GM18511 (cell line): ENCODE measurements around the gene GSK3B.

Source experiments
- ATAC-seq: cut with Tn5 transposase; IDR thresholded peaks from one replicate; pipeline ENCODE4 v1.9.1; 2021; ENCODE audit warnings: mild to moderate bottlenecking, moderate library complexity; ENCODE audit not compliant: unreplicated experiment

The GSK3B gene

DNA sequence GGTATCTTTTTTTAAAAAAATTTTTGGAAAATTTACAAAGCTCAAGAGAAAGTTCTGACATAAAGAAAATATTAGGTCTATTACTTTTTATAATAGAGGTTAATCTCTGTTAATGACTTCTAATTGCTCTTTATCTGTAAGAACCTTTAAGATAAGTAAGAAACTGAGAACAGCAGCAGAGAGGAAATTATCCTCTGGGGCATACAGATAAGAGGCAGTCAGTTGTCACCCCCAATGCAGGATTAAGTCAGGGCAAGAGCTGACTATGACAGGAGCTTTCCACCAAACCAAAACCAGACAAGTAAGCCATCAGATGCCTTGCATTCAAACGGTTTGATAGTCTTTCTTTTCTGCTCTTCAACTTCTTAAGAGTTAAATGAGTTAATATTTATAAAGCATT, 149.0 kb downstream of the GSK3B start:
- ATAC-seq: no peak

DNA sequence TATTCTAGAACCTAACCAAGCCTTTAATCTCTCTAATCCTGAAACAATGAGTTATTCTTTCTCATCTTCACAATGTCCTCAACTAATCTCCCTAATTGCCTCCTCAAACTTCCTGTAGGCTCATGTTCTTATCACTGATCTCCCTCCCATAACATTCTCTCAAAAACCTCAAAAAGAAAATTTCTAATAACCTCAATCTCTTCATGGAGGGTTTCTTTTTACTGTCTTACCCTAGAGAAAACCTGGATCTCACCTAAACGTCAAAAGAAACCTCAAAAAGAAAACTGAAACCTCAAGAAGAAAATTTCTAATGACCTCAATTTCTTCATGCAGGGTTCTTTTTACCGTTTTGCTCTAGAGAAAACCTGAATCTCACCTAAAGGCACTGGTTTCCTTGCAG, 150.2 kb downstream of the GSK3B start:
- ATAC-seq: peak; percentile 86

DNA sequence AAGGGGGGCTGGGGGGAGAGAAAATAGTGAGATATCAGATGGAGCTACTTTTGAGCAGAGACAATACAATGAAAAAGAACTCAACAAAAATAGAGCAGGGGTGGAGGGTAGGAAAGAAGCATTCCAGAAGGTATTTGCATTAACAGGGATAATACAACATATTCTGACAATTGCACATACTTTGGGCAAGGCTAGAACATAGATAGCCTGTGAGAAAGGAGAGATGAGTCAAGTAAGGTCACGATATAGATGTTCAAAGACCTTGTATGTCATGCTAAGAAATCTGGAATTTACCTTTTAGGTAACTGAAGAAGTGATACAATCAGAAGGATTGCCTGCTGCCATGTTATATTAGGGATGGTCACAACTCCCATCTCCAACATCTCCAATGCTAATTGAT, 155.2 kb downstream of the GSK3B start:
- no peak for ATAC-seq

DNA sequence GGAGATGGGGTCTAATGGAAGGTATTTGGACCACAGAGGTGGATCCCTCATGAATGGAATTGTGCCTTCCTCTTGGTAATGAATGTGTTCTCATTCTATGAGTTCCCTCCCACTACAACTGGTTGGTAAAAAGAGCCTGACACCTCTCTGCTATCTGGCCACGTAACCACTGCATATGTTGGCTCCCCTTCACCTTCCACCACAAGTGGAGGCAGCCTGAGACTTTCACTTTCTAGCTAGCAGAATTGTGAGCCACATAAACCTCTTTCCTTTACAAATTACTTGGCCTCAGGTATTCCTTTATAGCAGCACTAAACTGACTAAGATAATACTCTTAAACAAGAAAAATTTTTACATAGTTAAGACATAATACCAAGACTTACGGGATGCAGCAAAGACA, 157.0 kb downstream of the GSK3B start:
- ATAC-seq: peak; percentile 99

DNA sequence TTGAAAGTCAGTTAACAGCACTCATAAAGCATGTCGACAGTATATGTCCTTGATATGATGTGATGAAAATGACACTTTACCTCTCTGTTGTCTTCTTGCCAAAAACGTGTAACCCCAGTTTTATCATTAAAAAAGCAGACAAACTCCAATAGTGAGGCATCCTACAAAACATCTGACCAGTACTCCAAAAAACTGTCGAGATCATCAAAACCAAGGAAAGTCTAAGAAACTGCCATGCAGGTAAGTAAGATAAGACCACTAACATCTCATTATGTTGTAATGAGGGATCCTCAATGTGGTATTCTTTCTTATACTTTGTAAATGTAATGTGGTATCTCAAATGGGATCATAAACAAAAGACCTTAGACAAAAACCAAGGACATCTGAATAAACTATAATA, 160.0 kb downstream of the GSK3B start:
- no peak for ATAC-seq

DNA sequence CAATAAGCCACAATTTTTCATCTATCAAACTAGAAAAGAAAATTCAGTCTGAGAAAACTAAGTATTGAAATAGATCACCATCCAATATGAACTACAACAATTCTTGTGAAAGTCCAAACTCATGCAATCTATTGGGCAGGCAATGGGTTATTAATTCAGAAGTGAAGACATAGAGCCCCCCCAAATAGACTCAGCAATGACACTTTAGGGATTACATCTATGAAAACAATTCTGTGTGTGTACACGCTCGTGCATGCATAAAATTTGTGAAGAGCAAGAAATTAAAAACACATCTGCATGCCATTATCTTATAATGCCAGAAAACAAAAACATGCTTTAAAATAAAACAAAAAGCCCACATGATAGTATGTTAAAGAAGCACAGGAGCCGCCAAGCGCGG, 161.0 kb downstream of the GSK3B start:
- ATAC-seq: no peak

DNA sequence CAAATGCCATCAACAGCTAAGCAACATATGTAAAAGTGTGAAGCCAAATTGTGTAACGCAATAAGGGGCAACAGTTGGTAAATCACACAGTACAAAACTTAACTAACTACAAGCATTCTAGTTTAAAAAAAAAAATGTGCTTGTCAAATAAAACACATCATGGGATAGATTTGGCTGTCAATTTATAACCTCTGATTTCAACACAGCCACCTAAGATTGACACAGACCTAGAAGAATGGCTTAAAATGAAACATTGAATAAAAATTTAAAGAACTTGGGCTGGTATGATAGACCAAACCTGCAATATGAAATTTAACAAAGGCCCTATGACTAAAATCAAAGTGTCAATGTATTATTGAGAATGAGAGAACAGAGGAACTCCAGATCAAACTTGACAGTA, 164.0 kb downstream of the GSK3B start:
- ATAC-seq: no peak

DNA sequence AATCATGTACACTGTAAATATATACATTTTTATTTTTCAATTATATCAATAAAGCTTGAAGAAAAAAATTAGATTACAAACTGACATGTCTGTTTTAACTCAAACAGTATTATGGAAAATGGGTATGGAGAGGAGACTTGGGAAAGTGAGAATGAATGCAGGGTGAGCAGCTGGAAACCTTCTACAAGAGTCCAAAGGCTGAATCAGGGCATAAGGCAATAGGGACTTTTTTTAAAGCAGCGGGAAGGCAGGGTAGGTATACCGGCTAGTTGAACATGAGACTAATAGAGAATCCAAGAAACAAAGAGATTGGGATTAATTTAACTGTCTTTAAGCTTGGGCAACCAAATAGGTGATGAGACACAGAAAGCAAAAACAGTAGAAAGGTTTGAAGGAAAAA, 167.1 kb downstream of the GSK3B start:
- ATAC-seq: no peak

DNA sequence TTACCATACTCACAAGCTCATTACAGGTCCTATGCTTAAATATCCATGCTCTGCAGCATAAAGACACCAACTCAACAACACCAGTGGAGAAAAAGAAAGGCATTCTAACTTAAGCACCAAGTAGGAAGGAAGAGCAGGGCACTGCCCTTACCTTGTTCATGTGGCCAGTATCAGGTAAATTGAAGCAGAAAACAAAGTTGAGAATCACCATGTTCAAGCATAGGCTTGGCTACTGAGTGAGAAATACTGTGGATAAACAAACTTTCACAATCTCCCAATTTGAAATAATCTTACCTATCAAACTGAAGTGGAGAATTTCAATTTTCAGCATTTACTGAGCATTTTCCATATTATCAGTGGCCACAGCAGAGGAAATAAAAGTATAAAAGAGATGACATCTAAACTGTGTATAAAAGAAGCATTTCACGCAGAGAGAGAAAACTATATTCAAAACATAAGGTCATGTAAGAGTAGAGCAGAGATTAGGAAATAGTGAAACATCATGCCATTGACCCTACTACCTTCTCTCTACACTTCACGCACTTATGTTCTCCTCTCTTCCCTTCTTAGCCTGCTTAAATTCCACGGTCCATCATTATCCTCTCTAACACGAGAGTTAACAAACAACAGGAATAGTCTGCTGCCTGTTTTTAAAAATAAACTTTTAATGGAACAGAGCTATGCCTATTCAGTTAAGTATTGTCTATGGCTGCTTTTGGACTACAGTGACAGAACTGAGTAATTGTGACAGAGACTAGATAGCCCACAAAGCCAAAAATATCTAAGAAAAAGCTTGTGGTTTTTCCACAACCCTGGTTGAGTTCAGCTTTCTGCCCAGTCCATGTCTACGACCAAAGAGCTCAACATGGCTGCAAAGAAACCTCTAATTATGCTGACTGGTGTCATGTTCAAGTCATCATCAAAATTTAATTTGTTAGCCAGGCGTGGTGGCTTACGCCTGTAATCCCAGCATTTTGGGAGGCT, 169.8 kb downstream of the GSK3B start:
- no peak for ATAC-seq

DNA sequence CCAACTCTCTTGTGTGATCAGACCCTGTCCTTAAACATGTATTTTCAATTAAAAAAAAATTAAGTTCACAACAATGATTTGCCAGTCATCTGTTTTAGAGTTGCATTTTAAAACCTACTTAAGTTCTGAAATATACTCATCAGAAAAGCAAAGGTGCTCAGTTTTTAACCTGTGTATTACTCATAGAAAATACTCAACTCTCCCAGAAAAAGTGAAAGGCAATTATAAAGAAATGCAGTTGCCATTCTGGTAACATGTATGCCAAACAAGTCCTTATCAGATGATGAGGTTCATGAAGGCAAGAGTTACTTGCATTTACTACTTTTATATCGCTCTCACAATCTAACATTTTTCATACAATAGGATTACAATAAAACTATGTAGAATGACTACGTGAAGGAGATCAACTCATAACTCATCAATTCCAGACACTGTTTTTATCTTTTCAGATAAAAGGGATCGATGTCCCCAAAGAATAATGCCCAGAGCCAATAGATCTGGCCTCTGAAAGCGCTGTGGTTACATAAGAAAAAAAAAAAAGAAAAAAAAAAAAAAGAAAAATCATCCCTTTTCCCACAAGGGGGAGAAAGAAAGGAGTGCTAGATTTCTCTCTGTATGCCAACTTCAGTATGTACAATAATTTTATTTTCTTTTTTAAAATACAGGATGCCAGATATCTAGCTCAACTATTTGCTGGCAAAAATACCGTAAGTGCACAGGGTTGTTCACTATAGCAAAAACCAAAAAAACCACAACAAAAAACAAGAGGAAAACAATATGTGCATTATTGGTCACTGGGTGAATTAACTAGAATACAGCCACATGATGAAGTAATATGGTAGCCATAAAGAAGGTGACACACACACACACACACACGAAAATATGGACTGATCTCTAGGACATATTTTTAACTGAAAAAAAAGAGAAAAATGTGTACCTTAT, 175.0 kb downstream of the GSK3B start:
- ATAC-seq: no peak

DNA sequence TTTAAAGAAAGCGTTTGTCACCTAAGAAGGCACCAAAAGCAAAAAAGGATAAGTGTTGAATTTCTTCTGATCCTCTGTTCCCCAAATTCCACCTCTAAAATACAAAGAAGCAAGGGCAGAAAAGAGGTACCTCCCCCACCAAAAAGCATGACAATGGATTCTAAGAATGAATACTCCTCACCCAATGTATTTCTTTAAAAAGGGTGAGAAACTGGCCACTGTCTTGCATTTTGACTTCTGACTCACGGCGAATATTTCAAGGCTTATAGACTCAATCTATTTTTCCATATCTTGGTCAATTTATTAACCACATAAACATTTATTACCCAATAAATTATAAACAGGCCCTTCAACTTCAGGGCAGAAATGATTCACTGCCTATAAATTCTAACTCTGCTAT, 181.2 kb downstream of the GSK3B start:
- no peak for ATAC-seq

DNA sequence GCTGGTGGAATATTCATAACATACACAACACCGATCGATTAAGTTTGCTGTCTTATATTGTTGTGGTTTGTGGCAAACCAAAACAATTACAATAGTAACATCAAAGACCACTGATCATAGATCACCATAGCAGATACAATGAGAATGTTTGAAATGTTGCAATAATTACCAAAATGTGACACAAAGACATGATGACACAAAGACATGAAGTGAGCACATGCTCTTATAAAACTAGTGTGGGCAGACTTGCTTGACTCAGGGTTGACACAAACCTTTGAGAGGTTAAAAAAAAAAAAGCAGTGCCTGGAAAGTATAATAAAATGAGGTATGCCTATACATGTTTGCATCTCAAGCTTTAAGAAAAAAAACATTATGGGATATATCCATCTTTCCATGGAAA, 182.0 kb downstream of the GSK3B start:
- ATAC-seq: peak; percentile 31

DNA sequence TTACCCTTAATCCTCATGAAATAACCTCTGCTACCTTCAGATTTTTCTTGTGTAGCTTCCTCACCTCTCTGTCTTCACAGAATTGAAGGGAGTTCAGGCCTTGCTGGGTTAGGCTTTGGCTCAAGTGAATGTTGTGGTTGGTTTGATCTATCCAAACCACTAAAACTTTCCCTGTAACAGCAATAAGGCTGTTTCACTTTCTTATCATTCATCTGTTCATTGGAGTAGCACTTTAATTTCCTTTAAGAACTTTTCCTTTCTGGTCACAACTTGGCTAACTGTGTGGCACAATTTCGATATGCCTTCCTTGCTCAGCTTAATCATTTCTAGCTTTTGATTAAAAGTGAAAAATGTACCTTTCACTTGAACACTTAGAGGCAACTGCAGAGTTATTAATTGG, 182.5 kb downstream of the GSK3B start:
- ATAC-seq: peak; percentile 69

DNA sequence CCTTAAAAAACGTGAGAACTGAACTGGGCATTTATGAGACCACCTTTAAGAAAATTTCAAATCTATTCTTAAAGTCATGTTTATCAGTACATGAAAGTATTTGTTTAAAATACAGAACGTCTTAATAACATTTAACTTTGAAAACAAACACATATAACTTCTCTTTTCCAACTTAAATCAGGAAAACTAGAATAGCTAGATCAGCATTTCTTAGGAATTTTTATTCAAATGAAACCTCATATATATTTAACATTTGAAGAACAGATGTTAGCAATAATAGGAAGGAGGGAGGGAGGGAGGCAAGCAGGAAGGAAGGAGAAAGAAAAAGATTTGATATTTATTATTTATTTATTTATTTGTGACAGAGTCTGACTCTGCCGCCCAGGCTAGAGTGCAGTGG, 192.2 kb downstream of the GSK3B start:
- no peak for ATAC-seq

DNA sequence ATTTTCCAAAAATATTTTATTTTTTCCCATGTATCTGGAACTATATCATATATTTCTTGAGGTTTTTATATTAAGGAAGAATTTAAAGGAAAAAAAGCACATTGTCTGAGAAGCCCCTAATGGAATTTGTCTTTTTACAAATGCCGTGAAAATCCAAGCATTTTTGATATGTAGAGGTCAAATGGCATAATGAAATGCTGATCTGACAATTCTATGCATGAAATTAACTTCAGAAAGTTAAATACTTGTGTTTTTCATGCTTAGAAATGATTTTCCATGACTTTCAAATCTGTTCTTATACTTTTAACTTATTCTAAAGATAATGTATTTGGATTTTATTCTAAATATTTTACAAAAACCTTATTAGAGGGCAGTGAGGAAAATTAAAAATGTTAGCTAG, 193.1 kb downstream of the GSK3B start:
- ATAC-seq: no peak

DNA sequence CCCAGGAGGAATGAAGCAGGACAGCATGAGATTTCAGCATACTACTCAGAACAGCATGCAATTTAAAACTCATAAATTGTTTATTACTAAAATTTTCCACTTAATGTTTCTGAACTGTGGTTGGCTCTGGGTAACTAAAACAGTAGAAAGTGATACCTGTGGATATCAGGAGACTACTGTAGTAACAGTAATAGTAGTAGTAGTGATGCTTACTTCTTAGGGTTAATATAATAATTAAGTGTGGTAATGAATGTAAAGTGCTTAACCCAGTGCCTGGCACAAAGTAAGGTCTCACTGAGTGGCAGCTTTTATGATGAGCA, 195.1 kb downstream of the GSK3B start:
- ATAC-seq: no peak

DNA sequence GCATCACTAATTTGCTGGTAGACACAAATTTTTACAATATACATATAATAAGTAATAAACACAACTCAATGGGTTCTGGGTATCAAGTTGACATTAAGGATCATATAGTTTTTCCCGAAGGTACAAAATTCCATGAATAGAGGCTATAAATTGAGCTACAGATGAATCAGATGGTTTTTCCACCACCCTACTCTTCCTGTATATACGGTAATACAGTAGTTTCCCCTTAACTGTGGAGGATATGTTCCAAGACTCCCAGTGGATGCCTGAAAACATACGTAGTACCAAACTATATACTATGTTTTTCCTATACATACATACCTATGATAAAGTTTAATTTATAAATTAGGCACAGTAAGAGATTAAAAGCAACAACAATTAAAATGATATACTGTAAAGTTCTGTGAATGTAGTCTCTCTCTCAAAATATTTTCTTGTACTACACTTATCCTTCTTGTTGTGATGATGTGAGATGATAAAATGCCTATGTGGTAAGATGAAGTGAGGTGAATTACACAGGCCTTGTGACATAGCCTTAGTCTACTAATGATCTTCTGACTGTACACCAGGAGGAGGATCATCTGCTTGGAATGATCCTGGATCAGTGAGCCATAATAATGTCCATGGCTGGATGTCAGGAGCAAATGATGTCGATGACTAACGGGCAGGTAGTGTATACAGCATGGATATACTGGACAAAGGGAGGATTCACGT, 195.6 kb downstream of the GSK3B start:
- ATAC-seq: no peak

DNA sequence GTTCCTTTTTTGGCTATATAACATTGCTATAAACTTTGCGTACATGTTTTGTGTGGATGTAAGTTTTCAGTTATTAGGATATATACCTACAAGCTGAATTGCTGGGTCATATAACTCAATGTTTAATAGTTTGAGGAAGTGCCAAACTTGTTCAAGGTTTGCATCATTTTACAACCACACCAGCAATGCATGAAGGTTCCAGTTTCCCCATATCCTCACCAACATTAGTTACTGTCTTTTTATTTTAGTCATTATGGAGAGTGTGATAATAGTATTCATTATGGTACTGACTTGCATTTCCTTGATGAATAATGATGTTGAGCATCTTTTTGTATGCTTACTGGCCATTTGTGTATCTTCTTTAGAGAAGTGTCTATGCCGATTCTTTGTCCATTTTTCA, 200.1 kb downstream of the GSK3B start:
- no peak for ATAC-seq

DNA sequence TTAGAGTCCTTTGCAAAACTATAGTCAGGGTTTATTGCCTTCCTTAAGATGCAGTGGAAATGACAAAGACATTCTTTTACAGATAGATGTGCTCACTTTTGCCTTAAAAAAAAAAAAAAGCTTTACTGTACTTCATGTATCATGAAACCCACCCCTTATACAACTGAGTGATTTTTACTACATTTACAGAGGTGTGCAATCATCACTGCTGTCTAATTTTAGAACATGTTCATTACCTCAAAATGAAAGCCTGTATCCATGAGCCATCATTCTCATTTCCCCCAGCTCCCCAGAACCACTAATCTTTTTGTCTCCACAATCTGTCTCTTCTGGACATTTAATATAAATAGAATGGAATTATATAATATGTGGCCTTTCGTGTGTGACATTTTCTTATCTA, 200.5 kb downstream of the GSK3B start:
- peak; percentile 47 for ATAC-seq

DNA sequence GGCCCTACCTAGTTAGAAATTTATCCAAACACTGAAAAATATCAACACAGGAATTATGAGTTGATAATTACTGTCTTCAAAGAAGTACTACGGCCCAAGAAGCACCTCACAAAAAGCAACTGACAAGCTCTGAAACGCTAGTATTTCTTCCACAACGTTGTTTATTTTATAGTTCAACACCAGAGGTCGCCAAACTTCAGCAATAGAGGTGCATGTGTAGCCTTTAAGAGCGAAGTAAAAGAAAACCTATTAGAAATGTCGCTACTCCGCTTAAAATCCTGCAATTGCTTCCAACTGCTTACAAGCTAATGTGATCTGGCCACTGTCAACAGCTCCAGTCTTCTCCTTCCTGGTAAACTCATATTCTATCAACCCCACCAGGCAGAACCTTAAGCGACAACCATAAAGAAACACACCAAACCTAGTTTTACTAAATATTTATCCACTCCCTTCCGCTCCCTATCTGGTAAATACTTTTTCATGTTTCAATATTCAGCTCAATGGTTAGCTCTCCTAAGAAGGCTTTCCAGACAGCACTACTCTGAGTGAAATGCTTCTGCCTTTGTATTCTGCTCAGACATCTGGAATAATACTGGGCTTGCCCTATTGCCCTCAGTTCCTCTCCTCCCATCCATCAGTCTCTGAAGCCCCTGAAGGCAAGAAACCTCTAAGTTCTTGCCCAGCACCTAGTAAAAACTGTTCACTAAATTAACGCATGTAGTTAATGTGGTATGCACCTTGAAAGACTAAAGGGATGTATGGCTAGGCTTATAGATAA, 202.1 kb downstream of the GSK3B start:
- peak; percentile 86 for ATAC-seq
